Endothelial cell of umbilical vein (primary cell): ENCODE data around the gene CHERP.

Experiments used
- EZH2 ChIP-seq: IDR thresholded peaks from 2 replicates; pipeline ENCODE4 v1.6.1; 2012; ENCODE audit warnings: borderline replicate concordance, low read depth, mild to moderate bottlenecking, moderate library complexity, low read length, inconsistent platforms; ENCODE audit not compliant: severe bottlenecking
- JUN ChIP-seq: IDR thresholded peaks from 2 replicates; pipeline ENCODE4 v1.6.1; 2011; ENCODE audit warnings: borderline replicate concordance, low read depth; ENCODE audit not compliant: insufficient read length, insufficient read depth
- MAX ChIP-seq: IDR thresholded peaks from 2 replicates; pipeline ENCODE4 v1.6.1; 2011; ENCODE audit not compliant: insufficient read depth, insufficient read length
- MYC ChIP-seq: IDR thresholded peaks from one replicate; pipeline ENCODE4 v1.6.1; 2011; ENCODE audit warnings: mild to moderate bottlenecking, low read depth, low read length
- POLR2A ChIP-seq: IDR thresholded peaks from 2 replicates; pipeline ENCODE4 v1.6.1; 2012; ENCODE audit warnings: low read depth, mild to moderate bottlenecking, control low read depth, low read length
- POLR2AphosphoS5 ChIP-seq: IDR thresholded peaks from 2 replicates; pipeline ENCODE4 v1.6.1; 2012; ENCODE audit warnings: low read depth, mild to moderate bottlenecking, control low read depth, low read length, moderate library complexity; ENCODE audit not compliant: insufficient read depth
- TF ChIP-seq, protein P1 (sequence below), 2 donors: IDR thresholded peaks; 1 replicate in 1 of 2; 2 replicates in 1 of 2; pipeline ENCODE4 v1.5.1; 2011; ENCODE audit warnings: low read length in 2 of 2, mild to moderate bottlenecking in 2 of 2, moderate library complexity in 2 of 2, control low read depth in 1 of 2, inconsistent platforms in 1 of 2, low read depth in 1 of 2; ENCODE audit not compliant: insufficient read depth in 1 of 2; ENCODE audit errors: extremely low read depth in 1 of 2

GRCh38 chr19:16532440-16533234 lies 9.6 kb downstream of the CHERP start:
- TF ChIP-seq MAX (no peak), EZH2 (no peak), POLR2A (no peak), POLR2AphosphoS5 (no peak), JUN (no peak), MYC (no peak)
- TF ChIP-seq, protein P1, sequence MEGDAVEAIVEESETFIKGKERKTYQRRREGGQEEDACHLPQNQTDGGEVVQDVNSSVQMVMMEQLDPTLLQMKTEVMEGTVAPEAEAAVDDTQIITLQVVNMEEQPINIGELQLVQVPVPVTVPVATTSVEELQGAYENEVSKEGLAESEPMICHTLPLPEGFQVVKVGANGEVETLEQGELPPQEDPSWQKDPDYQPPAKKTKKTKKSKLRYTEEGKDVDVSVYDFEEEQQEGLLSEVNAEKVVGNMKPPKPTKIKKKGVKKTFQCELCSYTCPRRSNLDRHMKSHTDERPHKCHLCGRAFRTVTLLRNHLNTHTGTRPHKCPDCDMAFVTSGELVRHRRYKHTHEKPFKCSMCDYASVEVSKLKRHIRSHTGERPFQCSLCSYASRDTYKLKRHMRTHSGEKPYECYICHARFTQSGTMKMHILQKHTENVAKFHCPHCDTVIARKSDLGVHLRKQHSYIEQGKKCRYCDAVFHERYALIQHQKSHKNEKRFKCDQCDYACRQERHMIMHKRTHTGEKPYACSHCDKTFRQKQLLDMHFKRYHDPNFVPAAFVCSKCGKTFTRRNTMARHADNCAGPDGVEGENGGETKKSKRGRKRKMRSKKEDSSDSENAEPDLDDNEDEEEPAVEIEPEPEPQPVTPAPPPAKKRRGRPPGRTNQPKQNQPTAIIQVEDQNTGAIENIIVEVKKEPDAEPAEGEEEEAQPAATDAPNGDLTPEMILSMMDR (IDR thresholded peaks at IDR 0.05; ENCODE audit: extremely low read depth in 1 of 2, insufficient read depth in 1 of 2, low read depth in 1 of 2, low read length in 2 of 2): no peak
